ENCODE measurements around the gene GIPR. TPM values are rescaled to one million over a fixed set of nuclear protein-coding genes. Genes with fewer than 3 reads are reported as not detected.

Gene GIPR
- total and polyA plus RNA-seq, 2 experiments from 2014 or later = not detected

GRCh38 chr19:45636902-45637301 lies 31.1 kb upstream of the GIPR start:
- H3K4me3 ChIP-seq = no peak overlapping the region
- H4K20me1 ChIP-seq (ENCODE audit: insufficient read depth) = no peaks in the 10 kb centered on the region
- H3K9me3 ChIP-seq (ENCODE audit: low read depth) = no peaks in the 10 kb centered on the region
- H3K4me1 ChIP-seq (ENCODE audit: insufficient read depth) = peaks cover 15% of the 10 kb centered on the region
- TF ChIP-seq EZH2 (IDR thresholded peaks at IDR 0.05; ENCODE audit: insufficient read depth, poor library complexity, severe bottlenecking) (no peak), EZH2phosphoT487 (IDR thresholded peaks at IDR 0.05; ENCODE audit: insufficient read depth, low read depth) (no peak)
- peaks cover 15% of the 10 kb centered on the region for H3K79me2 ChIP-seq (ENCODE audit: insufficient read depth)
- no peak for DNase-seq
- WGBS, 2 experiments (ENCODE audit: low coverage in 1 of 2, low lambda C conversion rate in 2 of 2, missing lambda C conversion rate in 2 of 2) = 72 to 82% methylated on average over 2 of the region's 2 CpGs
- no peaks in the 10 kb centered on the region for H3K36me3 ChIP-seq (ENCODE audit: low read depth)
- no peaks in the 10 kb centered on the region for H3K27me3 ChIP-seq (replicated peaks; ENCODE audit: insufficient read depth)
- H3K9me2 ChIP-seq (ENCODE audit: insufficient read depth) = no peaks in the 10 kb centered on the region
- H3F3A ChIP-seq (ENCODE audit: insufficient read depth) = peaks cover 21% of the 10 kb centered on the region
- H3K4me2 ChIP-seq (ENCODE audit: unreplicated experiment) = no peak overlapping the region
- in situ Hi-C loops (cut with MboI) = no loop called here
- H3K27ac ChIP-seq = no peak overlapping the region
- no peak overlapping the region for H3K9ac ChIP-seq
- no peak overlapping the region for H2AFZ ChIP-seq

- Histone ChIP-seq H3K4me3 (peak overlapping the region; percentile 82), H3K9me2 (ENCODE audit: insufficient read depth) (no peaks in the 10 kb centered on the region), H3K9me3 (ENCODE audit: low read depth) (no peaks in the 10 kb centered on the region), H3K79me2 (ENCODE audit: insufficient read depth) (peaks cover 15% of the 10 kb centered on the region), H3K4me2 (ENCODE audit: unreplicated experiment) (peak overlapping the region; percentile 83), H3F3A (ENCODE audit: insufficient read depth) (peaks cover 19% of the 10 kb centered on the region), H3K27me3 (replicated peaks; ENCODE audit: insufficient read depth) (no peaks in the 10 kb centered on the region), H3K9ac (peak overlapping the region; percentile 76), H4K20me1 (ENCODE audit: insufficient read depth) (no peaks in the 10 kb centered on the region), H3K4me1 (ENCODE audit: insufficient read depth) (peaks cover 10% of the 10 kb centered on the region; the same call in 1 of the 2 replicates), H2AFZ (peak overlapping the region; percentile 85), H3K36me3 (ENCODE audit: low read depth) (no peaks in the 10 kb centered on the region), H3K27ac (no peak overlapping the region)
- 73% methylated on average over 19 of the region's 19 CpGs for WGBS, 2 experiments (ENCODE audit: low coverage in 1 of 2, low lambda C conversion rate in 2 of 2, missing lambda C conversion rate in 2 of 2)
- in situ Hi-C loops (cut with MboI) = no loop called here
- DNase-seq = peak; percentile 55
- TF ChIP-seq EZH2phosphoT487 (IDR thresholded peaks at IDR 0.05; ENCODE audit: insufficient read depth, low read depth) = no peak
- no peak for TF ChIP-seq EZH2 (IDR thresholded peaks at IDR 0.05; ENCODE audit: insufficient read depth, poor library complexity, severe bottlenecking)
Observed at GRCh38 chr19:45637890-45638667, 29.9 kb upstream of the GIPR start.

- H2AFZ ChIP-seq = peak within 1 kb of the TSS; percentile 85
- peaks cover 10% of the 10 kb centered on the region; the same call in 1 of the 2 replicates for H3K4me1 ChIP-seq (ENCODE audit: insufficient read depth)
- H3K79me2 ChIP-seq (ENCODE audit: insufficient read depth) = peaks cover 15% of the 10 kb centered on the region
- peak within 1 kb of the TSS; percentile 82 for H3K4me3 ChIP-seq
- TF ChIP-seq EZH2 (IDR thresholded peaks at IDR 0.05; ENCODE audit: insufficient read depth, poor library complexity, severe bottlenecking) (no peak), EZH2phosphoT487 (IDR thresholded peaks at IDR 0.05; ENCODE audit: insufficient read depth, low read depth) (no peak)
- H3K9ac ChIP-seq = peak within 1 kb of the TSS; percentile 76
- H4K20me1 ChIP-seq (ENCODE audit: insufficient read depth) = no peaks in the 10 kb centered on the region
- H3K9me3 ChIP-seq (ENCODE audit: low read depth) = no peaks in the 10 kb centered on the region
- no peaks in the 10 kb centered on the region for H3K27me3 ChIP-seq (replicated peaks; ENCODE audit: insufficient read depth)
- WGBS, 2 experiments (ENCODE audit: low coverage in 1 of 2, low lambda C conversion rate in 2 of 2, missing lambda C conversion rate in 2 of 2) = 5 to 6% methylated on average over 40 to 41 of the region's 52 CpGs
- in situ Hi-C loops (cut with MboI) = no loop called here
- H3K27ac ChIP-seq = no peak within 1 kb of the TSS
- peaks cover 15% of the 10 kb centered on the region for H3F3A ChIP-seq (ENCODE audit: insufficient read depth)
- DNase-seq = peak; percentile 67
- no peaks in the 10 kb centered on the region for H3K9me2 ChIP-seq (ENCODE audit: insufficient read depth)
- H3K4me2 ChIP-seq (ENCODE audit: unreplicated experiment) = peak within 1 kb of the TSS; percentile 83
- H3K36me3 ChIP-seq (ENCODE audit: low read depth) = no peaks in the 10 kb centered on the region
Observed at GRCh38 chr19:45638930-45639729, 28.9 kb upstream of the GIPR start, which contains the start of gene EML2. TSS of gene EML2 (minus strand) at chr19:45639397. CDS start at chr19:45639376, 21 bp downstream.

GRCh38 chr19:45640849-45641273 lies 27.2 kb upstream of the GIPR start:
- Histone ChIP-seq H3K9me3 (ENCODE audit: low read depth) (no peaks in the 10 kb centered on the region), H3K9me2 (ENCODE audit: insufficient read depth) (no peaks in the 10 kb centered on the region), H3K36me3 (ENCODE audit: low read depth) (no peaks in the 10 kb centered on the region), H3K27me3 (replicated peaks; ENCODE audit: insufficient read depth) (no peaks in the 10 kb centered on the region), H3K4me2 (ENCODE audit: unreplicated experiment) (peak overlapping the region; percentile 84), H3K9ac (no peak overlapping the region), H3F3A (ENCODE audit: insufficient read depth) (peaks cover 14% of the 10 kb centered on the region), H3K79me2 (ENCODE audit: insufficient read depth) (peaks cover 15% of the 10 kb centered on the region), H3K27ac (peak overlapping the region; percentile 77), H4K20me1 (ENCODE audit: insufficient read depth) (no peaks in the 10 kb centered on the region), H2AFZ (peak overlapping the region; percentile 91; the same call in 1 of the 2 replicates), H3K4me3 (peak overlapping the region; percentile 67; the same call in 1 of the 2 replicates), H3K4me1 (ENCODE audit: insufficient read depth) (peaks cover 10% of the 10 kb centered on the region; the same call in 1 of the 2 replicates)
- 67 to 69% methylated on average over 17 of the region's 17 CpGs for WGBS, 2 experiments (ENCODE audit: low coverage in 1 of 2, low lambda C conversion rate in 2 of 2, missing lambda C conversion rate in 2 of 2)
- in situ Hi-C loops (cut with MboI) = no loop called here
- no peak for DNase-seq
- TF ChIP-seq EZH2 (IDR thresholded peaks at IDR 0.05; ENCODE audit: insufficient read depth, poor library complexity, severe bottlenecking) (no peak), EZH2phosphoT487 (IDR thresholded peaks at IDR 0.05; ENCODE audit: insufficient read depth, low read depth) (no peak)

Measured in GM23248 (cell line).